ENCODE data around the gene ELMOD3. TPM values are rescaled to one million over a fixed set of nuclear protein-coding genes. Genes with fewer than 3 reads are reported as not detected.

Gene ELMOD3
- total RNA-seq, 1 donor from 2014 or later = 22.2 TPM

DNA sequence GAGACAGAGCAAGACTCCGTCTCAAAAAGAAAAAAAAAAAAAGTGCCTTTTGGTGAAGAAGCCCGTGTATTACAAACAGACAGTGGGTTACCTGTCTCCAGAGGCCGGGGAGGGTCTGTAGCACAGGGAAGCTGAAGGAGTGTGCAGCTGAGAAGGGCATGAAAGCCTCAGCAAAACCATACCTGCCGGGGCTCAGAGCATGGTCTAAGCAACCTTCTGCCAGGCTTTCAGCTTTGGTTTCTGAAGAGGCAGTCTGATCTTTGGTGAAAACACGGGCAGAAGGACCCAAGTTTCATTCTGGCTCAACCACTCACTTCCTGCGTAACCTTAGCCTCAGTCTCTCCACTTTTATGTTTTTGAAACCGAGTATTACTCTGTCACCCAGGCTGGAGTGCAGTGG is 85.4 kb downstream of the ELMOD3 start:
- no peaks in the 10 kb centered on the region for H3K9me3 Mint-ChIP-seq
- TF ChIP-seq, protein P1, sequence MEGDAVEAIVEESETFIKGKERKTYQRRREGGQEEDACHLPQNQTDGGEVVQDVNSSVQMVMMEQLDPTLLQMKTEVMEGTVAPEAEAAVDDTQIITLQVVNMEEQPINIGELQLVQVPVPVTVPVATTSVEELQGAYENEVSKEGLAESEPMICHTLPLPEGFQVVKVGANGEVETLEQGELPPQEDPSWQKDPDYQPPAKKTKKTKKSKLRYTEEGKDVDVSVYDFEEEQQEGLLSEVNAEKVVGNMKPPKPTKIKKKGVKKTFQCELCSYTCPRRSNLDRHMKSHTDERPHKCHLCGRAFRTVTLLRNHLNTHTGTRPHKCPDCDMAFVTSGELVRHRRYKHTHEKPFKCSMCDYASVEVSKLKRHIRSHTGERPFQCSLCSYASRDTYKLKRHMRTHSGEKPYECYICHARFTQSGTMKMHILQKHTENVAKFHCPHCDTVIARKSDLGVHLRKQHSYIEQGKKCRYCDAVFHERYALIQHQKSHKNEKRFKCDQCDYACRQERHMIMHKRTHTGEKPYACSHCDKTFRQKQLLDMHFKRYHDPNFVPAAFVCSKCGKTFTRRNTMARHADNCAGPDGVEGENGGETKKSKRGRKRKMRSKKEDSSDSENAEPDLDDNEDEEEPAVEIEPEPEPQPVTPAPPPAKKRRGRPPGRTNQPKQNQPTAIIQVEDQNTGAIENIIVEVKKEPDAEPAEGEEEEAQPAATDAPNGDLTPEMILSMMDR (conservative IDR thresholded peaks at IDR 0.05) = no peak
- no peaks in the 10 kb centered on the region for H3K36me3 Mint-ChIP-seq
- H3K27ac Mint-ChIP-seq = no peak overlapping the region
- H3K27me3 Mint-ChIP-seq = no peaks in the 10 kb centered on the region
- DNase-seq (ENCODE audit: extremely low spot score, unreplicated experiment) = no peak
- peaks cover 28% of the 10 kb centered on the region for H3K4me1 Mint-ChIP-seq (ENCODE audit: unreplicated experiment)
- no peak overlapping the region for H3K4me3 Mint-ChIP-seq

DNA sequence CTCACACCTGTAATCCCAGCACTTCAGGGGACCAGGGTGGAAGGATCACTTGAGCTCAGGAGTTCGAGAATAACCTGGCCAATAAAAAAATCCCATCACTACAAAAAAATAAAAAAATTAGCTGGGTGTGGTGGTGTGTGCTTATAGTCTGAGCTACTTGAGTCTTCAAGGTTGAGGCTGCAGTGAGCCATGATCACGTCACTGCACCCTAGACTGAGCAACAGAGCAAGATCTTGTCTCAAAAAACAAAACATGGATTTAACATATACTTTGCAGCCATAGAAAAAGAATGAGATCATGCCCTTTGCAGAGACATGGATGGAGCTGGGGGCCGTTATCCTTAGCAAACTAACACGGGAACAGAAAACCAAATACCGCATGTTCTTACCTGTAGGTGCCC is 86.2 kb downstream of the ELMOD3 start:
- TF ChIP-seq, protein P1 (conservative IDR thresholded peaks at IDR 0.05) = no peak
- no peak for DNase-seq (ENCODE audit: extremely low spot score, unreplicated experiment)
- no peaks in the 10 kb centered on the region for H3K36me3 Mint-ChIP-seq
- H3K27me3 Mint-ChIP-seq = no peaks in the 10 kb centered on the region
- H3K9me3 Mint-ChIP-seq = no peaks in the 10 kb centered on the region
- no peak overlapping the region for H3K27ac Mint-ChIP-seq
- H3K4me3 Mint-ChIP-seq = no peak overlapping the region
- peaks cover 28% of the 10 kb centered on the region for H3K4me1 Mint-ChIP-seq (ENCODE audit: unreplicated experiment)

Other genes starting within 250 kb of the ELMOD3 start
- gene TCF7L1, start 221.4 kb upstream of the ELMOD3 start, total RNA-seq (ENCODE audit: low replicate concordance) = 27.4 and 32.4 TPM in 2 replicates
- gene TGOLN2, start 26.8 kb upstream of the ELMOD3 start, total RNA-seq (ENCODE audit: low replicate concordance) = 54.0 and 65.3 TPM in 2 replicates
- gene RETSAT, start 241 bp upstream of the ELMOD3 start, total RNA-seq (ENCODE audit: low replicate concordance) = 31.3 and 39.8 TPM in 2 replicates
- gene CAPG, start 55.6 kb downstream of the ELMOD3 start, total RNA-seq (ENCODE audit: low replicate concordance) = 61.1 and 195 TPM in 2 replicates
- 0.97 TPM in 1 of 2 replicates, not detected in the other for gene SH2D6, start 63.9 kb downstream of the ELMOD3 start, total RNA-seq (ENCODE audit: low replicate concordance)
- gene MAT2A, start 184.4 kb downstream of the ELMOD3 start, total RNA-seq (ENCODE audit: low replicate concordance) = 209 and 403 TPM in 2 replicates
- 62.6 and 76.2 TPM in 2 replicates for gene GGCX, start 206.7 kb downstream of the ELMOD3 start, total RNA-seq (ENCODE audit: low replicate concordance)
- 62.8 and 157 TPM in 2 replicates for gene VAMP8, start 222.8 kb downstream of the ELMOD3 start, total RNA-seq (ENCODE audit: low replicate concordance)
- 3.4 and 4.4 TPM in 2 replicates for gene VAMP5, start 229.7 kb downstream of the ELMOD3 start, total RNA-seq (ENCODE audit: low replicate concordance)
- 70.2 and 78.8 TPM in 2 replicates for gene RNF181, start 241.0 kb downstream of the ELMOD3 start, total RNA-seq (ENCODE audit: low replicate concordance)
- gene TMEM150A, start 247.9 kb downstream of the ELMOD3 start, total RNA-seq (ENCODE audit: low replicate concordance) = 16.7 and 19.8 TPM in 2 replicates

Data from type B pancreatic cell (in vitro differentiated cells).